Measurements from ENCODE around the gene TOGARAM2. TPM values are rescaled to one million over a fixed set of nuclear protein-coding genes. Genes with fewer than 3 reads are reported as not detected.

TOGARAM2 gene
- total and polyA plus RNA-seq, 2 experiments from 2014 or later, result 1.8 TPM

DNA sequence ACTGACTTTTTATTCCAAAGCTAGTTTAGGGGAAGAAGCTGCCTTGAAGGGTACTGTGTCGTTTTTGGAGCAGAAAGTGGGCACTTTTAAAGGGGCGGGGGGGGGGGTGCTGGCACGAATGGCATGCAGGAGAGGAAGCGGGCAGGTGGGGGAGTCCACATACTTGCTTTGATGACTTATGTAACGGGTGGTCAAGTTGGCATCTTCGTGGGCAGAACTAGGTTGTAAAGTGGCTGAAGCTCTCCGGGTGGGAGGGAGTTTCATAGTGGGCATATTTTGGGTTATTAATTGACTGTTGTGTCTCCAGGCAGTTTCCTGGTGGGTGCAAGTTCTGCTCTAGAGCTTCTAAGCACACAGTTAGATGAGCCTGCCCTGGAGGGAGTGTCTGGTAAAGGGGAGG is 73.3 kb downstream of the TOGARAM2 start (continued):
- TF ChIP-seq ZNF462 (CRISPR knock-in tag; IDR thresholded peaks at IDR 0.05), result no peak
- TF ChIP-seq REST (IDR thresholded peaks at IDR 0.05; ENCODE audit: unreplicated experiment), result no peak

- H3K36me3 Mint-ChIP-seq (ENCODE audit: low read depth), result no peaks in the 10 kb centered on the region
- Histone ChIP-seq H3K36me3 (ENCODE audit: insufficient read depth) (no peaks in the 10 kb centered on the region), H3K27me3 (ENCODE audit: insufficient read depth) (no peaks in the 10 kb centered on the region), H3K4me3 (no peak overlapping the region), H3K79me2 (replicated peaks; ENCODE audit: insufficient read depth) (no peaks in the 10 kb centered on the region), H3K4me2 (no peak overlapping the region), H3K4me1 (ENCODE audit: insufficient read depth) (peaks cover 10% of the 10 kb centered on the region), H3K9me2 (ENCODE audit: insufficient read depth) (no peaks in the 10 kb centered on the region), H4K20me1 (replicated peaks; ENCODE audit: insufficient read depth) (no peaks in the 10 kb centered on the region), H2AFZ (no peak overlapping the region), H3F3A (replicated peaks; ENCODE audit: low read depth) (no peaks in the 10 kb centered on the region), H3K27ac (ENCODE audit: low read depth) (no peak overlapping the region)
- H3K27me3 Mint-ChIP-seq (ENCODE audit: insufficient read depth, low read depth, poor library complexity), result peaks cover 10% of the 10 kb centered on the region
- H3K27ac Mint-ChIP-seq, result no peak overlapping the region
- peaks cover 24% of the 10 kb centered on the region for H3K4me1 Mint-ChIP-seq
- ATAC-seq, result no peak
- no peak for DNase-seq (ENCODE audit: low spot score)
- no peaks in the 10 kb centered on the region for H3K9me3 Mint-ChIP-seq
- no peak overlapping the region for H3K4me3 Mint-ChIP-seq
- TF ChIP-seq ZNF462 (CRISPR knock-in tag; IDR thresholded peaks at IDR 0.05) (no peak), STAT1 (IDR thresholded peaks at IDR 0.05; ENCODE audit: unreplicated experiment) (no peak), JUNB (IDR thresholded peaks at IDR 0.05; ENCODE audit: unreplicated experiment) (no peak)
- TF ChIP-seq, protein P1, sequence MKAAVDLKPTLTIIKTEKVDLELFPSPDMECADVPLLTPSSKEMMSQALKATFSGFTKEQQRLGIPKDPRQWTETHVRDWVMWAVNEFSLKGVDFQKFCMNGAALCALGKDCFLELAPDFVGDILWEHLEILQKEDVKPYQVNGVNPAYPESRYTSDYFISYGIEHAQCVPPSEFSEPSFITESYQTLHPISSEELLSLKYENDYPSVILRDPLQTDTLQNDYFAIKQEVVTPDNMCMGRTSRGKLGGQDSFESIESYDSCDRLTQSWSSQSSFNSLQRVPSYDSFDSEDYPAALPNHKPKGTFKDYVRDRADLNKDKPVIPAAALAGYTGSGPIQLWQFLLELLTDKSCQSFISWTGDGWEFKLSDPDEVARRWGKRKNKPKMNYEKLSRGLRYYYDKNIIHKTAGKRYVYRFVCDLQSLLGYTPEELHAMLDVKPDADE (IDR thresholded peaks at IDR 0.05), result no peak
Measured at GRCh38 chr2:29055601-29056000, 74.5 kb downstream of the TOGARAM2 start.

Measured in GM23338 (cell line).